Mucosa of descending colon (tissue), 3 donors: Measurements from ENCODE around the gene UGGT1. TPM values are rescaled to one million over a fixed set of nuclear protein-coding genes. Genes with fewer than 3 reads are reported as not detected.
A peak's percentile ranks its signal among the peaks of the same experiment; 100 is the strongest.

ENCODE experiments used
- ATAC-seq: fragments of 200-7000 bp; cut with Tn5 transposase; one replicate; pipeline ENCODE4 v1.9.1; 2020; ENCODE audit warnings: mild to moderate bottlenecking, moderate library complexity
- DNase-seq, 3 donors: peaks; one replicate each; pipeline ENCODE4 v3.0.0-alpha.2; 2020
- H3K36me3 ChIP-seq: fragments of 200-600 bp; one replicate; pipeline ENCODE4 v1.8.0; 2021; ENCODE audit warnings: low read depth, mild to moderate bottlenecking
- H3K4me1 ChIP-seq: fragments of 200-600 bp; one replicate; pipeline ENCODE4 v1.8.0; 2021; ENCODE audit warnings: low read depth, mild to moderate bottlenecking
- H3K4me3 ChIP-seq: fragments of 200-600 bp; one replicate; pipeline ENCODE4 v1.8.0; 2021; ENCODE audit warnings: mild to moderate bottlenecking
- H3K9me3 ChIP-seq: fragments of 200-600 bp; one replicate; pipeline ENCODE4 v1.8.0; 2021; ENCODE audit warnings: mild to moderate bottlenecking
- CTCF ChIP-seq: fragments of 200-600 bp; IDR thresholded peaks from one replicate; pipeline ENCODE4 v1.8.0; 2022; ENCODE audit warnings: antibody characterized with exemption, mild to moderate bottlenecking
- intact Hi-C, 2 donors: fragments of 100-400 bp; cut with DNase I in 1 of 2; cut with micrococcal nuclease in 1 of 2; formaldehyde crosslinking; loops; one replicate each; pipeline versions ENCODE4 v1.11.0 to v1.11.1; 2022; cut with DNase I, micrococcal nuclease
- total RNA-seq, 3 donors: library from RNA; stranded (reverse); fragmentation: NEBNext Ultra II Directional in 2 of 3; extraction: Animal tissue kit (Norgen Biotek cat#: 25700) in 2 of 3; gene quantifications; one replicate each; pipeline versions ENCODE4 v1.2.1 to v1.2.4, GENCODE V29; 2021 to 2023
- donor health status: DM: no; HTN: no; CAD: no; lungs with moderate emphysema.
- donor health status: DM: no; HTN: no; CAD: no.
- donor health status: DM: no; HTN: yes; CAD: no.

UGGT1 gene
- total RNA-seq, 3 donors from 2014 or later = 43.0 to 47.1 (median 43.9) TPM

GRCh38 chr2:128185576-128185975 is 94.6 kb downstream of the UGGT1 start:
- intact Hi-C loops = no loop called here
- peaks cover 3% of the 10 kb centered on the region for H3K36me3 ChIP-seq
- ATAC-seq = no peak

GRCh38 chr2:128187032-128187654 is 96.1 kb downstream of the UGGT1 start:
- intact Hi-C loops = no loop called here
- Histone ChIP-seq H3K4me3 (no peak overlapping the region), H3K9me3 (no peaks in the 10 kb centered on the region), H3K36me3 (peaks cover 3% of the 10 kb centered on the region), H3K4me1 (no peaks in the 10 kb centered on the region)
- no peak for TF ChIP-seq CTCF
- ATAC-seq = peak; percentile 34
- no peak for DNase-seq

More at GRCh38 chr2:128185576-128185975, 94.6 kb downstream of the UGGT1 start:
- Histone ChIP-seq H3K4me1 (no peaks in the 10 kb centered on the region), H3K4me3 (no peak overlapping the region), H3K9me3 (no peaks in the 10 kb centered on the region)
- no peak for DNase-seq
- TF ChIP-seq CTCF = no peak

- ATAC-seq (peak; percentile 88), DNase-seq (peak in 1 of 3 donors; percentile 61)
- TF ChIP-seq CTCF = no peak
- H3K4me1 ChIP-seq = peaks cover 22% of the 10 kb centered on the region
- H3K9me3 ChIP-seq = no peaks in the 10 kb centered on the region
- H3K4me3 ChIP-seq = no peak overlapping the region
- no peaks in the 10 kb centered on the region for H3K36me3 ChIP-seq
- intact Hi-C loops = no loop called here
Measured at GRCh38 chr2:128195435-128195984, 104.5 kb downstream of the UGGT1 start.

- ATAC-seq = peak; percentile 28
- DNase-seq = peak in 2 of 3 donors; percentile 24 to 52
- intact Hi-C loops = no loop called here
- Histone ChIP-seq H3K36me3 (no peaks in the 10 kb centered on the region), H3K4me3 (no peak overlapping the region), H3K9me3 (no peaks in the 10 kb centered on the region), H3K4me1 (peaks cover 22% of the 10 kb centered on the region)
- TF ChIP-seq CTCF = no peak
Measured at GRCh38 chr2:128196026-128196425, 105.0 kb downstream of the UGGT1 start.

- ATAC-seq = peak; percentile 91
- intact Hi-C loops = no loop called here
- peak in 2 of 3 donors; percentile 46 to 67 for DNase-seq
- no peak for TF ChIP-seq CTCF
- H3K9me3 ChIP-seq = no peaks in the 10 kb centered on the region
- peaks cover 22% of the 10 kb centered on the region for H3K4me1 ChIP-seq
- no peak overlapping the region for H3K4me3 ChIP-seq
- no peaks in the 10 kb centered on the region for H3K36me3 ChIP-seq
Measured at GRCh38 chr2:128196471-128196931, 105.5 kb downstream of the UGGT1 start.
